C4-2B (cell line): ENCODE data around the gene GAS6.

Experiments used
- CTCF ChIP-seq: fragments of 450-650 bp; conservative IDR thresholded peaks from 2 replicates; pipeline ENCODE4 v1.5.1; 2017; ENCODE audit warnings: mild to moderate bottlenecking
- ZFX ChIP-seq: fragments of 450-650 bp; IDR thresholded peaks from 2 replicates; pipeline ENCODE4 v1.6.1; 2017

GRCh38 chr13:113814435-113814821, 49.4 kb downstream of the GAS6 start:
- no peak for TF ChIP-seq CTCF
- TF ChIP-seq ZFX: no peak
